HG02938 (cell line): Measurements from ENCODE around the gene TKTL1.
"Not testable (repeated sequence)": the region's sequence is repeated elsewhere in the genome, so short reads cannot be mapped to it uniquely, and the experiment has no call there.

Experiments
- ATAC-seq: cut with Tn5 transposase; IDR thresholded peaks from one replicate; pipeline ENCODE4 v1.9.1; 2021; ENCODE audit warnings: mild to moderate bottlenecking, moderate library complexity; ENCODE audit not compliant: unreplicated experiment

Gene TKTL1

GRCh38 chrX:154341399-154342298, 46.1 kb downstream of the TKTL1 start:
- peak; percentile 64 for ATAC-seq

- ATAC-seq: not testable (repeated sequence)
These were observed 47.5 kb downstream of the TKTL1 start for GRCh38 chrX:154343063-154343462.

GRCh38 chrX:154343620-154344019, 48.0 kb downstream of the TKTL1 start:
- peak; percentile 25 for ATAC-seq

GRCh38 chrX:154348114-154348531, 52.5 kb downstream of the TKTL1 start:
- ATAC-seq: no peak

GRCh38 chrX:154348646-154349358, 53.2 kb downstream of the TKTL1 start:
- no peak for ATAC-seq

- ATAC-seq: no peak
These were observed 53.9 kb downstream of the TKTL1 start for GRCh38 chrX:154349359-154349935.

GRCh38 chrX:154349979-154350378, 54.4 kb downstream of the TKTL1 start:
- no peak for ATAC-seq

GRCh38 chrX:154350429-154351182, 55.0 kb downstream of the TKTL1 start:
- no peak for ATAC-seq

- no peak for ATAC-seq
These were observed 55.8 kb downstream of the TKTL1 start for GRCh38 chrX:154351183-154352011.

- ATAC-seq: no peak
These were observed 56.4 kb downstream of the TKTL1 start for GRCh38 chrX:154352012-154352401.

GRCh38 chrX:154352466-154352865, 56.9 kb downstream of the TKTL1 start:
- ATAC-seq: no peak

GRCh38 chrX:154353172-154353843, 57.7 kb downstream of the TKTL1 start:
- ATAC-seq: no peak

GRCh38 chrX:154354013-154354412, 58.4 kb downstream of the TKTL1 start:
- no peak for ATAC-seq

- no peak for ATAC-seq
These were observed 58.9 kb downstream of the TKTL1 start for GRCh38 chrX:154354516-154354915.

- no peak for ATAC-seq
These were observed 59.6 kb downstream of the TKTL1 start for GRCh38 chrX:154355094-154355775.

GRCh38 chrX:154355776-154356140, 60.2 kb downstream of the TKTL1 start:
- ATAC-seq: no peak

GRCh38 chrX:154356596-154356995, 61.0 kb downstream of the TKTL1 start:
- no peak for ATAC-seq

- no peak for ATAC-seq
These were observed 61.6 kb downstream of the TKTL1 start for GRCh38 chrX:154357205-154357604.

GRCh38 chrX:154358011-154358410, 62.4 kb downstream of the TKTL1 start:
- no peak for ATAC-seq
